ENCODE measurements around the gene KIAA0825.
"Not testable (repeated sequence)": the region's sequence is repeated elsewhere in the genome, so short reads cannot be mapped to it uniquely, and the experiment has no call there.

Gene KIAA0825

DNA sequence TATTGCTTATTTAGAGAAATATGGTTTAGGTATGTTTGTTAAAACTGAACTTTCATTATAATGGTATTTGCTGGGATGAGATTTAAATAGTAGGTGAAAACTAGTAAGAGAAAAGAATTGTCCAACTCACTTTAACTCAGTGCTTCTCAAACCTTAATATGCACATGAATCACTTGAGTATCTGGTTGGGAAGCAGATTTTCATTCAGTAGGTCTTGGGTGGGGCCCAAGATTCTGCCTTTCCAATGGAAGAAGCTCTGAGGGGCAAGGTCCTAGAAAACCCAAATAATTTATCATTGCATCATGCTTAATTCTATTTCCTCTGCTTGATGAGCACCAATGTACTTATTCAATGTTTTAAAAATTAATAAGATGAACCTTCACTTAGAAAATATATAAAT is 262.6 kb downstream of the KIAA0825 start:
- no peak for DNase-seq (ENCODE audit: low read depth, low spot score)
- TF ChIP-seq, protein P1, sequence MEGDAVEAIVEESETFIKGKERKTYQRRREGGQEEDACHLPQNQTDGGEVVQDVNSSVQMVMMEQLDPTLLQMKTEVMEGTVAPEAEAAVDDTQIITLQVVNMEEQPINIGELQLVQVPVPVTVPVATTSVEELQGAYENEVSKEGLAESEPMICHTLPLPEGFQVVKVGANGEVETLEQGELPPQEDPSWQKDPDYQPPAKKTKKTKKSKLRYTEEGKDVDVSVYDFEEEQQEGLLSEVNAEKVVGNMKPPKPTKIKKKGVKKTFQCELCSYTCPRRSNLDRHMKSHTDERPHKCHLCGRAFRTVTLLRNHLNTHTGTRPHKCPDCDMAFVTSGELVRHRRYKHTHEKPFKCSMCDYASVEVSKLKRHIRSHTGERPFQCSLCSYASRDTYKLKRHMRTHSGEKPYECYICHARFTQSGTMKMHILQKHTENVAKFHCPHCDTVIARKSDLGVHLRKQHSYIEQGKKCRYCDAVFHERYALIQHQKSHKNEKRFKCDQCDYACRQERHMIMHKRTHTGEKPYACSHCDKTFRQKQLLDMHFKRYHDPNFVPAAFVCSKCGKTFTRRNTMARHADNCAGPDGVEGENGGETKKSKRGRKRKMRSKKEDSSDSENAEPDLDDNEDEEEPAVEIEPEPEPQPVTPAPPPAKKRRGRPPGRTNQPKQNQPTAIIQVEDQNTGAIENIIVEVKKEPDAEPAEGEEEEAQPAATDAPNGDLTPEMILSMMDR (IDR thresholded peaks at IDR 0.05; ENCODE audit: low read depth, low read length) = no peak
- H3K4me3 ChIP-seq (ENCODE audit: low read depth, low read length) = no peak overlapping the region
- in situ Hi-C loops (cut with HindIII; ENCODE audit: low sequenced_read_pairs) = no loop called here

DNA sequence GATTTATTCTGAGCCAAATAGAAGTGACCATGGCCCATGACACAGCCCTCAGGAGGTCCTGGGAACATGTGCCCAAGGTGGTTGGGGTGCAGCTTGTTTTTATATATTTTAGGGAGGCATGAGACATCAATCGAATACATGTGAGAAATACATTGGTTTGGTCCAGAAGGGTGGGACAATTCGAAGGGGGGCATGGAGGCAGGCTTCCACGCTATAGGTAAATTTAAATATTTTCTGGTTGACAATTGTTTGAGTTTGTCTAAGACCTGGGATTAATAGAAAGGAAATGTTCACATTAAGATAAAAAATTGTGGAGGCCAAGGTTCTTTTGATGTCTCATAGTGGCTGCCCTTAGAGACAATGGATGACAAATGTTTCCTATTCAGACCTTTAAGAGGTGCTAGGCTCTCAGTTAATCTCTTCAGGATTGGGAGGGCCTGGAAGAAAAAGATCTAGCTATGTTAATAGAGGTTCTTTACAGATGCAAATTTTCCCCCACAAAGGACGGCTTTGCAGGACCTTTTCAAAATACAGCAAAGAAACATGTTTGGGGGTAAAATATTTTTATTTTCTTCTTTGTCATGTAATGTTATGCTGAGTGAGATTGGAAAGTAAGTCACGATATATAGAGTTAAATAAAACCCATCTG is 263.4 kb downstream of the KIAA0825 start:
- H3K4me3 ChIP-seq (ENCODE audit: low read depth, low read length); DNase-seq (ENCODE audit: low read depth, low spot score); in situ Hi-C loops (cut with HindIII; ENCODE audit: low sequenced_read_pairs): not testable (repeated sequence)

DNA sequence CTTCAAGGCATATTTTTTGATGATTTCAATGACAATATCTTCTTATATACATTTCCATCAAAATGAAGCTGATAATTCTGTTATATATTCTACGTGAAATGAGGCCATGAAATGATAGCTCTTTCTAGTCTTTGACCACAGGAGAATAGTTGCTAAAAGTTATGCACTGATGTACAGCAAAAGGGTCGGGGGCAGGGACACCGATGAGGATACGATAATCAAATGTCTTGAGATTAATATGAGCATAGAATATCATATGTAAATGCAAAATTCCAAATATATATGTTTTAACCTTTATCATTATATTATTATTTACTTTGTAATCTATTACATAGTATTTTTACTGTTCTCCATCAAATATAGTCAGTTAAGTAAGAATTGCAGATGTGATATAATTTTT is 264.8 kb downstream of the KIAA0825 start:
- DNase-seq (ENCODE audit: low read depth, low spot score) = no peak
- H3K4me3 ChIP-seq (ENCODE audit: low read depth, low read length) = no peak overlapping the region
- in situ Hi-C loops (cut with HindIII; ENCODE audit: low sequenced_read_pairs) = no loop called here
- TF ChIP-seq, protein P1 (IDR thresholded peaks at IDR 0.05; ENCODE audit: low read depth, low read length) = no peak

DNA sequence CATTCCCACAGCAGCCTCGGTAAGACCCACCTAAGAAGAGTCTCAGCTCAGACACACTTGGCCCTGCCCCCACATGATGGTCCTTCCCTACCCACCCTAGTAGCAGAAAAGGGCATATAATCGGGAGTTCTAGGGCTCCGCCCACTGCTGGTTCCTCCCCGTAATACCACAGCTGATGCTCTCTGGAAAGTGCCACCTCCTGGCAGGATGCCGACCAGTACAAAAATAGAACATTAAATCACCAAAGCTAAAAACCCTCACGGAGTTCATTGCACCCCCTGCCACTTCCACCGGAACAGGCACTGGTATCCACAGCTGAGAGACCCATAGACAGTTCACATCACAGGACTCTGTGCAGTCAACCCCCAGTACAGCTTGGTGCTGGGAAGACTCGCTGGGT is 271.3 kb downstream of the KIAA0825 start:
- no peak overlapping the region for H3K4me3 ChIP-seq (ENCODE audit: low read depth, low read length)
- no peak for DNase-seq (ENCODE audit: low read depth, low spot score)
- TF ChIP-seq, protein P1 (IDR thresholded peaks at IDR 0.05; ENCODE audit: low read depth, low read length) = no peak
- in situ Hi-C loops (cut with HindIII; ENCODE audit: low sequenced_read_pairs) = no loop called here

DNA sequence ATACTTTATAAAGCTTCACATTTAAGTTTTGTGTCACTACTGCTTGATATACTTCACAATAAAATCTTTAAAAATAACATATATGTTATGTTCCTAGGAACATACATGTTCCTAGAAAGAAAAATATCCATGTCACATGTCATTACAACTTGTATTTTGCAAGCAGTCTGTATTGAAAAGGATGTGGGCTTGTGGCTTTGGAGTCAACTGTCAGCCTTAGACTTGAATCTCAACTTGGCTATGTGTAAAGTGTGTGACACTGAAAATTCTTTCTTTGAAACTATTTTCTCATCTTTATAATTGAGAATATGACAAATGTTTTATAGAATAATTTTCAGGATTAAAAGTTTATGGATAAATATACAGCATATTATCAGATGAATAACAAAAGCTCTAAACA is 273.1 kb downstream of the KIAA0825 start:
- in situ Hi-C loops (cut with HindIII; ENCODE audit: low sequenced_read_pairs) = no loop called here
- H3K4me3 ChIP-seq (ENCODE audit: low read depth, low read length) = no peak overlapping the region
- no peak for DNase-seq (ENCODE audit: low read depth, low spot score)
- TF ChIP-seq, protein P1 (IDR thresholded peaks at IDR 0.05; ENCODE audit: low read depth, low read length) = no peak

DNA sequence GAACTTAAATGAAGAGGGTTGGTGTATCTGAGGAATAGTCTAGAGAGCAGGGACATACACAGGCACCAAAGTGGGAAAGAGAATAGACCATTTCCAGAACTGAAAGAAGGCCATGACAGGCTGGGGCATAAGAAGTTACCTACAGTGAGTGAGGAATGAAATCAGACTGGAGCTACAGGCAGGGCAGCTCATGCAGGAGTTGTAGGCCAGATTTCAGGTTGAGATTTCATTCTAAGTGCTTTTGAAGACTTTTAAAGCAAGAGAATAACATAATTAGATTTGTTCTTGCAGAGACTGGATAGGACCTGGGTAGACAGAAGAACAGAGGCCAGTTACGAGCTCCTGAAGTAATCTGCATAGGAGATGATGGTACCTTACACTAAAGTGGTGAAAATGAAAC is 280.8 kb downstream of the KIAA0825 start:
- no peak for DNase-seq (ENCODE audit: low read depth, low spot score)
- H3K4me3 ChIP-seq (ENCODE audit: low read depth, low read length) = no peak overlapping the region
- TF ChIP-seq, protein P1 (IDR thresholded peaks at IDR 0.05; ENCODE audit: low read depth, low read length) = no peak
- in situ Hi-C loops (cut with HindIII; ENCODE audit: low sequenced_read_pairs) = no loop called here

DNA sequence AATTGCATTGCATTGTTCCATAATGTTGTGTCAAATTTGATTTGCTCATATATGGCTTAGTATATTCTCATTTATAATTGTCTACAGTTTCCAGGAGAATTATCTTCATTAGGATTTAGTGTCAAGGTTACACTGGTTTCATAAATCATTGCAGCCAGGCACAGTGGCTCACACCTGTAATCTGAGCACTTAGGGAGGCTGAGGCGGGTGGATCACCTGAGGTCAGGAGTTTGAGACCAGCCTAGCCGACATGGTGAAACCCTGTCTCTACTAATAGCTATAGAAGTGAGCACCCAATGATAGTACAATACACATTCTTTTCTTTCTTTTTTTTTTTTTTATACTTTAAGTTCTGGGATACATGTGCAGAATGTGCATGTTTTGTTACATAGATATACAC is 282.5 kb downstream of the KIAA0825 start:
- no peak overlapping the region for H3K4me3 ChIP-seq (ENCODE audit: low read depth, low read length)
- in situ Hi-C loops (cut with HindIII; ENCODE audit: low sequenced_read_pairs) = no loop called here
- DNase-seq (ENCODE audit: low read depth, low spot score) = no peak
- TF ChIP-seq, protein P1 (IDR thresholded peaks at IDR 0.05; ENCODE audit: low read depth, low read length) = no peak

All from astrocyte of the spinal cord (primary cell).